OCI-M2 (cell line): ENCODE measurements around the gene PLEKHA8.

Experiments
- DNase-seq: peaks from one replicate; lab custom pipeline; 2025; ENCODE audit not compliant: unreplicated experiment; lab: John Stamatoyannopoulos, UW

Gene PLEKHA8

GRCh38 chr7:30022991-30023390 is 5.2 kb upstream of the PLEKHA8 start:
- no peak for DNase-seq

- no peak for DNase-seq
These were observed 4.7 kb upstream of the PLEKHA8 start for GRCh38 chr7:30023524-30023923.

- DNase-seq: peak; percentile 93
These were observed 1.8 kb upstream of the PLEKHA8 start, which contains the start of gene FKBP14 for GRCh38 chr7:30026229-30027064. TSS of gene FKBP14 (minus strand) at chr7:30026702. CDS start at chr7:30026508, 194 bp downstream.

- no peak for DNase-seq
These were observed 1.2 kb upstream of the PLEKHA8 start for GRCh38 chr7:30027065-30027456.

GRCh38 chr7:30027740-30028215 is 434 bp upstream of the PLEKHA8 start:
- no peak for DNase-seq

GRCh38 chr7:30028749-30029635 is 780 bp downstream of the PLEKHA8 start:
- no peak for DNase-seq

- DNase-seq: no peak
These were observed 1.5 kb downstream of the PLEKHA8 start for GRCh38 chr7:30029696-30030095.

GRCh38 chr7:30032310-30033125 is 4.3 kb downstream of the PLEKHA8 start:
- no peak for DNase-seq

GRCh38 chr7:30034501-30034900 is 6.3 kb downstream of the PLEKHA8 start:
- no peak for DNase-seq

GRCh38 chr7:30036220-30036619 is 8.0 kb downstream of the PLEKHA8 start:
- DNase-seq: no peak

- no peak for DNase-seq
These were observed 10.2 kb downstream of the PLEKHA8 start for GRCh38 chr7:30038196-30038980.

GRCh38 chr7:30040938-30041337 is 12.7 kb downstream of the PLEKHA8 start:
- no peak for DNase-seq

- no peak for DNase-seq
These were observed 13.5 kb downstream of the PLEKHA8 start for GRCh38 chr7:30041526-30042269.

- no peak for DNase-seq
These were observed 18.0 kb downstream of the PLEKHA8 start for GRCh38 chr7:30046127-30046770.

GRCh38 chr7:30047124-30047523 is 18.9 kb downstream of the PLEKHA8 start:
- DNase-seq: no peak

GRCh38 chr7:30048582-30048981 is 20.4 kb downstream of the PLEKHA8 start:
- DNase-seq: no peak

GRCh38 chr7:30049173-30049572 is 21.0 kb downstream of the PLEKHA8 start:
- DNase-seq: no peak

- DNase-seq: no peak
These were observed 24.9 kb downstream of the PLEKHA8 start for GRCh38 chr7:30053068-30053467.

- no peak for DNase-seq
These were observed 29.5 kb downstream of the PLEKHA8 start for GRCh38 chr7:30057741-30058140.
